Calu3 (cell line): Measurements from ENCODE around the gene KPNA4. TPM values are rescaled to one million over a fixed set of nuclear protein-coding genes. Genes with fewer than 3 reads are reported as not detected.

Experiments used
- BruUV-seq: library from RNA; stranded (reverse); fragments of 400-500 nt; replicated peaks from 2 replicates; lab custom pipeline; 2021; lab: Mats Ljungman, UMichigan
- CTCF ChIA-PET: fragments of 300-600 bp; sonication (Branson Sonifier 250); formaldehyde crosslinking; loops from one replicate; lab custom pipeline; 2022; ENCODE audit warnings: antibody characterized with exemption; lab: Charles Lee
- DNase-seq: peaks from one replicate; pipeline ENCODE4 v3.0.0; 2022
- H3K27ac Mint-ChIP-seq: one replicate; pipeline ENCODE4 v1.8.0; 2022; ENCODE audit warnings: mixed read lengths; ENCODE audit not compliant: unreplicated experiment
- H3K27me3 Mint-ChIP-seq: one replicate; pipeline ENCODE4 v1.8.0; 2022; ENCODE audit warnings: mixed read lengths; ENCODE audit not compliant: unreplicated experiment
- H3K36me3 Mint-ChIP-seq: one replicate; pipeline ENCODE4 v1.8.0; 2022; ENCODE audit warnings: mild to moderate bottlenecking, moderate library complexity, mixed read lengths; ENCODE audit not compliant: insufficient read depth, unreplicated experiment
- H3K4me1 Mint-ChIP-seq: one replicate; pipeline ENCODE4 v1.8.0; 2022; ENCODE audit warnings: mild to moderate bottlenecking, low read depth, mixed read lengths; ENCODE audit not compliant: unreplicated experiment
- H3K4me3 Mint-ChIP-seq: one replicate; pipeline ENCODE4 v1.8.0; 2022; ENCODE audit warnings: mild to moderate bottlenecking, low read depth, moderate library complexity, mixed read lengths; ENCODE audit not compliant: unreplicated experiment
- H3K9me3 Mint-ChIP-seq: one replicate; pipeline ENCODE4 v1.8.0; 2022; ENCODE audit warnings: low read depth, mixed read lengths; ENCODE audit not compliant: unreplicated experiment
- intact Hi-C: fragments of 100-400 bp; cut with micrococcal nuclease; formaldehyde crosslinking; loops from one replicate; pipeline ENCODE4 v1.10.0; 2022; ENCODE audit not compliant: unreplicated experiment
- total RNA-seq: library from RNA; stranded (reverse); gene quantifications from 2 replicates; pipeline ENCODE4 v1.2.3, GENCODE V29; 2022
- TF ChIP-seq, protein P1 (sequence below): fragments of 200-600 bp; IDR thresholded peaks from one replicate; pipeline ENCODE4 v1.8.0; 2022; ENCODE audit warnings: antibody characterized with exemption; ENCODE audit not compliant: unreplicated experiment

KPNA4 gene
- total RNA-seq, 1 experiment from 2014 or later, result 117 TPM

DNA sequence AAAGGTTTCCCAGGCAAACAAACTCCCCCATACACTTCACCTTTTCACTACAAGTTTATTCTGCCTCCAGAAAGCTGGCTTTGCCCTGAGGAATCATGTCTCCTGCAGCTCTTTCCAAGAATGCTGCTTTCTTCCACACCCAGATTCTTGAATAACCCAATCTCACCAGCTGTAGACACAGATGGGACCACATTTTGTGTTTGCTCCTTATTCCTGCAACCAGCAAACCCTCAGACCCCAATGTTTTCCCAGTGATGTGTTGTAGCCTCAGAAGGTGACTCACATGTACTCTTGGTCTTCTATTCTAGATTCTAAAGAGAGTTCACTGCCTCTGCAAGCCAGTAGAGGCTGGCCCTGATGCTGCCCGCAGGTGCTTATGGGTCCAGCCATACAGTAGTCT is 92.2 kb downstream of the KPNA4 start:
- CTCF ChIA-PET, result no interaction called here
- TF ChIP-seq, protein P1, sequence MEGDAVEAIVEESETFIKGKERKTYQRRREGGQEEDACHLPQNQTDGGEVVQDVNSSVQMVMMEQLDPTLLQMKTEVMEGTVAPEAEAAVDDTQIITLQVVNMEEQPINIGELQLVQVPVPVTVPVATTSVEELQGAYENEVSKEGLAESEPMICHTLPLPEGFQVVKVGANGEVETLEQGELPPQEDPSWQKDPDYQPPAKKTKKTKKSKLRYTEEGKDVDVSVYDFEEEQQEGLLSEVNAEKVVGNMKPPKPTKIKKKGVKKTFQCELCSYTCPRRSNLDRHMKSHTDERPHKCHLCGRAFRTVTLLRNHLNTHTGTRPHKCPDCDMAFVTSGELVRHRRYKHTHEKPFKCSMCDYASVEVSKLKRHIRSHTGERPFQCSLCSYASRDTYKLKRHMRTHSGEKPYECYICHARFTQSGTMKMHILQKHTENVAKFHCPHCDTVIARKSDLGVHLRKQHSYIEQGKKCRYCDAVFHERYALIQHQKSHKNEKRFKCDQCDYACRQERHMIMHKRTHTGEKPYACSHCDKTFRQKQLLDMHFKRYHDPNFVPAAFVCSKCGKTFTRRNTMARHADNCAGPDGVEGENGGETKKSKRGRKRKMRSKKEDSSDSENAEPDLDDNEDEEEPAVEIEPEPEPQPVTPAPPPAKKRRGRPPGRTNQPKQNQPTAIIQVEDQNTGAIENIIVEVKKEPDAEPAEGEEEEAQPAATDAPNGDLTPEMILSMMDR, result no peak
- Mint-ChIP-seq H3K36me3 (no peaks in the 10 kb centered on the region), H3K4me3 (no peak overlapping the region), H3K4me1 (no peaks in the 10 kb centered on the region), H3K27me3 (peaks cover 13% of the 10 kb centered on the region), H3K27ac (no peak overlapping the region), H3K9me3 (peaks cover 12% of the 10 kb centered on the region)
- no peak for DNase-seq
- intact Hi-C loops, result no loop called here
- no TSS peak for BruUV-seq

GRCh38 chr3:160472344-160472743 is 93.0 kb downstream of the KPNA4 start:
- Mint-ChIP-seq H3K27ac (no peak overlapping the region), H3K27me3 (peaks cover 13% of the 10 kb centered on the region), H3K4me1 (no peaks in the 10 kb centered on the region), H3K36me3 (no peaks in the 10 kb centered on the region), H3K9me3 (peaks cover 12% of the 10 kb centered on the region), H3K4me3 (no peak overlapping the region)
- no peak for DNase-seq
- intact Hi-C loops, result no loop called here
- CTCF ChIA-PET, result no interaction called here
- no TSS peak for BruUV-seq
- TF ChIP-seq, protein P1, result no peak

GRCh38 chr3:160471892-160472291 is 93.5 kb downstream of the KPNA4 start:
- Mint-ChIP-seq H3K4me3 (no peak overlapping the region), H3K36me3 (no peaks in the 10 kb centered on the region), H3K27me3 (peaks cover 13% of the 10 kb centered on the region), H3K4me1 (no peaks in the 10 kb centered on the region), H3K27ac (no peak overlapping the region), H3K9me3 (peaks cover 12% of the 10 kb centered on the region)
- no peak for DNase-seq
- CTCF ChIA-PET, result no interaction called here
- TF ChIP-seq, protein P1, result no peak
- no TSS peak for BruUV-seq
- intact Hi-C loops, result no loop called here

DNA sequence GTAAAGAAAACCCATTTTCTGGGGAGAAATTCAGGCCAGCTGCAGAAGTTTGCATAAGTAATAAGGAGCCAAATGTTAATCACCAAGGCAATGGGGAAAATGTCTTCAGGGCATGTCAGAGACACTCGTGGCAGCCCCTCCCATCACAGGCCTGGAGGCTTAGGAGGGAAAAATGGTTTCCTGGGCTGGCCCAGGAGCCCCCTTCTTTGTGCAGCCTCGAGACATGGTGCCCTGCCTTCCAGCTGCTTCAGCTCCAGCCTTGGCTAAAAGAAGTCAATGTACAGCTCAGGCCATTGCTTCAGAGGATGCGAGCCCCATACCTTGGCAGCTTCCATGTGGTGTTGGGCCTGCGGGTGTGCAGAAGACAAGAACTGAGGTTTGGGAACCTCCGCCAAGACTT is 95.2 kb downstream of the KPNA4 start:
- intact Hi-C loops, result no loop called here
- H3K4me1 Mint-ChIP-seq, result no peaks in the 10 kb centered on the region
- no peaks in the 10 kb centered on the region for H3K36me3 Mint-ChIP-seq
- H3K9me3 Mint-ChIP-seq, result peaks cover 12% of the 10 kb centered on the region
- TF ChIP-seq, protein P1, result no peak
- CTCF ChIA-PET, result no interaction called here
- H3K27me3 Mint-ChIP-seq, result peaks cover 13% of the 10 kb centered on the region
- H3K27ac Mint-ChIP-seq, result no peak overlapping the region
- DNase-seq, result no peak
- BruUV-seq, result no TSS peak
- H3K4me3 Mint-ChIP-seq, result no peak overlapping the region
